Measurements from ENCODE around the gene ROR1.

The ROR1 gene

DNA sequence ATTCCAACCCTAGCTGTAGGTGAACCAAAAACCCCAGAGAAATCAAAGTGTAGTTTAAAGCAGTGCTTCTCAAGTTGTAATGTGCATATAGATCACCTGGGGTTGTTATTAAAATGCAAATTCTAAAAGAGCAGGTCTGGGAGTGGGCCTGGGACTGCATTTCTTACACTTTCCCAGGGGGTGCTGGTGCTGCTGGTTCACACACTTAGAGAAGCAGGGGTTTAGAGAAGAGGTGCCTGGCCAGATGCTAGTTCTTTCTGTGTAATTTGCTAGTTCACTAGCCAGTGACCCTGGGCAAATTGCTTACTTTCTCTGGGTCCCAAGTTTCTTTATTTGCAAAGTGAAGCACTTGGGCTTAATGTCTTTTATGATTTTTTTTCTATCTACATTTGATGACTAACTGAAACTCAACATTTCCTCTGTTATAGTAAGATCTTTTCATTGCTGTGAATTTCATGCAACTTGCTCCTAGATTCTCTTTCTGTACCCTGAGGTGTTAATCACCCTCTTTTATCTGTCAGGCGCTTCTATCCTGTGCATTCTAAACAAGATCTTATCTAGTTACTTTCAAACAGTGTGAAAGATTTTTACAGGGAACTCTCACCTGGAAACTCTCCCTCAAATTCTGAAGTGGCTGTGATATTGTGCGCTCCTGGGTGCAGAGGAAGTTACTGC is 287.8 kb downstream of the ROR1 start:
- H3K79me2 ChIP-seq = no peaks in the 10 kb centered on the region

DNA sequence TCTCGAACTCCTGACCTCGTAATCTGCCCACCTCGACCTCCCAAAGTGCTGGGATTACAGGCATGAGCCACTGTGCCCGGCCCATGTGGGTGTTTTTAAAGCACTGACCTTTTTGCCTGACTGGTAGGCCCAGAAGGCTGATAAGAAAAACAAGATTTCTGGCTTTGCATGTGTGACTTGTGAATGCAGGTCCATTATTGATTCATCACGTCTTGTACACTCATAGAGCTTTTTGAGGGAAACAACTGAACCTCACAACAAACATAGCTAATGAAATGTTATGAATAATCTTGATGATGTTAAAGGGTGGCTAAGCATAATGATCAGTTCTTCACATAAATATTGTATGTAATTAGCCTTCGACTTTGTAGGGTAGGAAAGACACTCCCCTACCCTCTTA is 288.7 kb downstream of the ROR1 start:
- peaks cover 26% of the 10 kb centered on the region for H3K4me1 ChIP-seq
- H3K9ac ChIP-seq = no peak overlapping the region
- H3K36me3 ChIP-seq (ENCODE audit: control insufficient read depth, insufficient read depth, low read length) = no peaks in the 10 kb centered on the region
- no peaks in the 10 kb centered on the region for H3K27me3 ChIP-seq (ENCODE audit: control insufficient read depth, insufficient read depth, low read length)
- H3K27ac ChIP-seq = peak overlapping the region; percentile 71
- H3K9me3 ChIP-seq (ENCODE audit: control insufficient read depth, low read length) = no peaks in the 10 kb centered on the region
- H2AFZ ChIP-seq = no peak overlapping the region
- H3K4me2 ChIP-seq (ENCODE audit: low read length) = peak overlapping the region; percentile 16
- no peak overlapping the region for H3K4me3 ChIP-seq (ENCODE audit: low read depth, low read length)
- TF ChIP-seq, protein P1, sequence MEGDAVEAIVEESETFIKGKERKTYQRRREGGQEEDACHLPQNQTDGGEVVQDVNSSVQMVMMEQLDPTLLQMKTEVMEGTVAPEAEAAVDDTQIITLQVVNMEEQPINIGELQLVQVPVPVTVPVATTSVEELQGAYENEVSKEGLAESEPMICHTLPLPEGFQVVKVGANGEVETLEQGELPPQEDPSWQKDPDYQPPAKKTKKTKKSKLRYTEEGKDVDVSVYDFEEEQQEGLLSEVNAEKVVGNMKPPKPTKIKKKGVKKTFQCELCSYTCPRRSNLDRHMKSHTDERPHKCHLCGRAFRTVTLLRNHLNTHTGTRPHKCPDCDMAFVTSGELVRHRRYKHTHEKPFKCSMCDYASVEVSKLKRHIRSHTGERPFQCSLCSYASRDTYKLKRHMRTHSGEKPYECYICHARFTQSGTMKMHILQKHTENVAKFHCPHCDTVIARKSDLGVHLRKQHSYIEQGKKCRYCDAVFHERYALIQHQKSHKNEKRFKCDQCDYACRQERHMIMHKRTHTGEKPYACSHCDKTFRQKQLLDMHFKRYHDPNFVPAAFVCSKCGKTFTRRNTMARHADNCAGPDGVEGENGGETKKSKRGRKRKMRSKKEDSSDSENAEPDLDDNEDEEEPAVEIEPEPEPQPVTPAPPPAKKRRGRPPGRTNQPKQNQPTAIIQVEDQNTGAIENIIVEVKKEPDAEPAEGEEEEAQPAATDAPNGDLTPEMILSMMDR (IDR thresholded peaks at IDR 0.05) = no peak
- H3K79me2 ChIP-seq = no peaks in the 10 kb centered on the region

More for the DNA sequence above, 287.8 kb downstream of the ROR1 start:
- Histone ChIP-seq H3K36me3 (ENCODE audit: control insufficient read depth, insufficient read depth, low read length) (no peaks in the 10 kb centered on the region), H3K9me3 (ENCODE audit: control insufficient read depth, low read length) (no peaks in the 10 kb centered on the region), H2AFZ (no peak overlapping the region), H3K27ac (peak overlapping the region; percentile 71), H3K27me3 (ENCODE audit: control insufficient read depth, insufficient read depth, low read length) (no peaks in the 10 kb centered on the region), H3K9ac (no peak overlapping the region), H3K4me3 (ENCODE audit: low read depth, low read length) (peak overlapping the region; percentile 21), H3K4me1 (peaks cover 26% of the 10 kb centered on the region), H3K4me2 (ENCODE audit: low read length) (peak overlapping the region; percentile 40)
- TF ChIP-seq, protein P1 (IDR thresholded peaks at IDR 0.05) = no peak

DNA sequence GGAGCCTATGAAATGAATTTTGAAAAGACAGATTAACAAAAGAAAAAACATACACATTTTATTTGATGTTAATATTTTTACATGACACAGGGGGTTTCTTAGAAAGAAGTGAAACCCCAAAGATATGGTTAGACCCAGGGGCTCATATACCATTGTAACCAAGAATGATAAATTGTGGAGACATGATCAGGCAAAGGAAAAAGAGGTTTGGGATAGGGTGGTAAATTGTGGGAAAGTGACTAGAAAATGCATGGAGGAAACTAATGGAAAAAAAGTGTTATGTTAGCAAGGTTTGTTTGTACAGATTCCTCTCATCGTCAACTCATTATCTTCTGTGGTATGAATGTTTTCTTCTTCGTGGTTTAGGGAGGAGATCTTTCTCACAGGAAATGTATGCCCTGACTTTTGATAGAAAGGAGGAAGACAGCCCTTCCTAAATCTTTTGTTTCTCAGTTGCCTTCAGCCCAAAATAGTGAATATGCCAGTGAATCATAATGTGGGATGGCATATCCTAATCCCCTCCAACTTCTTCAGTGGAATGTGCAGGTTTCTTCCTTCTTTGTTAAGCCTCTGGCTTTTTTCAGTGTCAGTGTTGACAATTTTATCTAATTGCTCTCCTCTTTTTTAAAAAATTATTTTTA is 289.2 kb downstream of the ROR1 start:
- no peaks in the 10 kb centered on the region for H3K79me2 ChIP-seq

DNA sequence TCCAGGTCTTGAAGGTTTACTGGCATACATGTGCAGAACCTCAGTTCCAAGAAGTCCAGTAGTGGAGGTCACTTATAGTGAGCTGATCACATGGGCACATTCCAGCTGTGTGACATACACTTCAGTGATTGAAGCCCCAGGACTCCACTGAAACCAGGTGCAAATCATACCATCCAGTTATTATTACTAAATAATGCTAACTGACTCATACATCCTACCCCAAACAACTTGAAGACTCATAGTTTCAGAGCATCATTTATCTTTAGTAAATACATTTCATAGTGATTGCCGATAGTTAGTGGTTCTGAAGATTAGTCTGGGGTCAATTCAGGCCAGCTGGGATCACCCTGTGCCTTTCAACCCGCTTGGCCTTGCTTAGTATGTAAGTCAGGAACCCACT is 291.8 kb downstream of the ROR1 start:
- H3K4me3 ChIP-seq (ENCODE audit: low read depth, low read length) = no peak overlapping the region
- H3K27me3 ChIP-seq (ENCODE audit: control insufficient read depth, insufficient read depth, low read length) = no peaks in the 10 kb centered on the region
- TF ChIP-seq, protein P1 (IDR thresholded peaks at IDR 0.05) = no peak
- H3K79me2 ChIP-seq = no peaks in the 10 kb centered on the region
- no peak overlapping the region for H3K9ac ChIP-seq
- H3K9me3 ChIP-seq (ENCODE audit: control insufficient read depth, low read length) = no peaks in the 10 kb centered on the region
- H3K27ac ChIP-seq = no peak overlapping the region
- H3K4me2 ChIP-seq (ENCODE audit: low read length) = no peak overlapping the region
- no peaks in the 10 kb centered on the region for H3K36me3 ChIP-seq (ENCODE audit: control insufficient read depth, insufficient read depth, low read length)
- H2AFZ ChIP-seq = no peak overlapping the region
- H3K4me1 ChIP-seq = peaks cover 19% of the 10 kb centered on the region

More for the DNA sequence above, 289.2 kb downstream of the ROR1 start:
- H3K4me3 ChIP-seq (ENCODE audit: low read depth, low read length) = no peak overlapping the region
- no peaks in the 10 kb centered on the region for H3K36me3 ChIP-seq (ENCODE audit: control insufficient read depth, insufficient read depth, low read length)
- no peaks in the 10 kb centered on the region for H3K27me3 ChIP-seq (ENCODE audit: control insufficient read depth, insufficient read depth, low read length)
- no peaks in the 10 kb centered on the region for H3K9me3 ChIP-seq (ENCODE audit: control insufficient read depth, low read length)
- H3K4me1 ChIP-seq = peaks cover 26% of the 10 kb centered on the region
- TF ChIP-seq, protein P1 (IDR thresholded peaks at IDR 0.05) = no peak
- H3K4me2 ChIP-seq (ENCODE audit: low read length) = peak overlapping the region; percentile 16
- no peak overlapping the region for H2AFZ ChIP-seq
- H3K9ac ChIP-seq = no peak overlapping the region
- H3K27ac ChIP-seq = peak overlapping the region; percentile 71

Measured in parathyroid adenoma (tissue), 2 donors.